Right atrium auricular region (tissue), 2 donors: ENCODE results near the gene TMEM185B. TPM values are rescaled to one million over a fixed set of nuclear protein-coding genes. Genes with fewer than 3 reads are reported as not detected.

Source experiments
- DNase-seq: peaks from one replicate; pipeline ENCODE4 v3.0.0-alpha.2; 2019; ENCODE audit warnings: low spot score
- H3K27ac ChIP-seq, 2 donors: fragments of 200-600 bp; sonication (generic); 1 replicate in 1 of 2; 2 replicates in 1 of 2; pipeline ENCODE4 v1.5.1; 2016 to 2019
- H3K27me3 ChIP-seq, 2 donors: fragments of 200-600 bp; sonication (generic); one replicate each; pipeline versions ENCODE4 v1.5.1 to v1.6.0; 2017 to 2019
- H3K36me3 ChIP-seq: fragments of 200-600 bp; sonication (generic); one replicate; pipeline ENCODE4 v1.5.1; 2016
- H3K4me1 ChIP-seq, 2 donors: fragments of 200-600 bp; sonication (generic); one replicate each; pipeline versions ENCODE4 v1.5.1 to v1.6.0; 2017 to 2019
- H3K4me3 ChIP-seq, 2 donors: fragments of 200-600 bp; sonication (generic); 1 replicate in 1 of 2; 2 replicates in 1 of 2; pipeline ENCODE4 v1.5.1; 2017 to 2019; ENCODE audit warnings: mild to moderate bottlenecking in 1 of 2, moderate library complexity in 1 of 2
- H3K9me3 ChIP-seq, 2 donors: fragments of 200-600 bp; sonication (generic); one replicate each; pipeline ENCODE4 v1.5.1; 2019
- CTCF ChIP-seq, 2 donors: fragments of 200-600 bp; sonication (generic); IDR thresholded peaks; one replicate each; pipeline ENCODE4 v1.5.1; 2019; ENCODE audit warnings: antibody characterized with exemption in 2 of 2
- total RNA-seq, 2 donors: library from RNA; depleted of rRNA; stranded (reverse); fragments of >200 nt; gene quantifications; one replicate each; pipeline ENCODE4 v1.1.0, GENCODE V29; 2016

TMEM185B gene
- total RNA-seq, 2 donors from 2014 or later = 31.8 to 33.2 TPM

DNA sequence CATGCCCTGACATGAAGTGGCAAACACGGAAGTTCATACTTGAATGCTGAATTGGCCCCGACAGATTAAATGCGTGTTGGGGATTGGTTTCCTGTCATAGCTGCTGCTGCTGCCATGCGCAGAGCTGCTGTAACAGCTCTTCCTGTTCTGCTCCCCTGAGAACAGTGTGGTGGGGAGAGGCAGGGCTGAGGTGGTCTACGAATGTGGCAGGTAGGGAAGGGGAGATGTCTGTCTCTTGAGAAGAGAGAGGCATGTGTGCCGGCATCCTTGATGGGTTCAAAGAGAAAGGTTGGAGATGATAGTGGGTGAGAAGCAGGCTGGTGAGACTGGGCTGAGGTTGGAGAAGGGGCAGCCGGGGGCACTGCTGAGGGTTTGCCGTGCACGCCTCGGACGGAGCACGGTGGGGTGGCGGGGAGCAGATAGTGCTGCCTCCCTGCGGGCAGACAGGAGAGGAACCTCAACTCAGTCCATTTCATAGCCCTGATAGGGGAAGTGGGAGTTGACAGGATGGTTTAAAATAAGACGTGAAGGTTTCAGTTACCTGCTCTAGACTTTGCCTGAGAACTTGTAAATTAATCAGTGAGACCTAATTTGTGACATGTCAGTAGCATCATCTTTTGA lies 46.1 kb downstream of the TMEM185B start:
- H3K27ac ChIP-seq = no peak overlapping the region
- H3K27me3 ChIP-seq = no peaks in the 10 kb centered on the region
- peak in 1 of 2 donors; percentile 42 for TF ChIP-seq CTCF (IDR thresholded peaks at IDR 0.05)
- H3K9me3 ChIP-seq = no peaks in the 10 kb centered on the region
- H3K36me3 ChIP-seq = no peaks in the 10 kb centered on the region
- peak overlapping the region in 1 of 2 donors; percentile 5 for H3K4me3 ChIP-seq
- no peak for DNase-seq
- H3K4me1 ChIP-seq = no peaks in the 10 kb centered on the region

GRCh38 chr2:120176526-120176925 lies 46.7 kb downstream of the TMEM185B start:
- no peaks in the 10 kb centered on the region for H3K4me1 ChIP-seq
- H3K9me3 ChIP-seq = no peaks in the 10 kb centered on the region
- no peak for TF ChIP-seq CTCF (IDR thresholded peaks at IDR 0.05)
- no peak overlapping the region for H3K27ac ChIP-seq
- DNase-seq = no peak
- no peak overlapping the region for H3K4me3 ChIP-seq
- no peaks in the 10 kb centered on the region for H3K27me3 ChIP-seq
- no peaks in the 10 kb centered on the region for H3K36me3 ChIP-seq

GRCh38 chr2:120174963-120175581 lies 48.1 kb downstream of the TMEM185B start:
- Histone ChIP-seq H3K27me3 (no peaks in the 10 kb centered on the region), H3K36me3 (no peaks in the 10 kb centered on the region), H3K27ac (no peak overlapping the region), H3K4me1 (no peaks in the 10 kb centered on the region), H3K9me3 (no peaks in the 10 kb centered on the region), H3K4me3 (no peak overlapping the region)
- peak; percentile 59 to 82 for TF ChIP-seq CTCF (IDR thresholded peaks at IDR 0.05)
- no peak for DNase-seq

Other genes with a start within 250 kb of the TMEM185B start
- gene EPB41L5, start 210.3 kb downstream of the TMEM185B start, total RNA-seq = 10 to 100 TPM in 1 of 2 donors, 1 to 10 TPM in 1; 7.9 to 15.4 TPM
- 10 to 100 TPM; 43.7 to 48.5 TPM for gene RALB, start 29.5 kb upstream of the TMEM185B start, total RNA-seq
- 1 to 10 TPM in 1 of 2 donors, under 1 TPM in 1; 0.74 to 5.9 TPM for gene INHBB, start 122.7 kb upstream of the TMEM185B start, total RNA-seq